Nephron (organoid): ENCODE data around the gene MAPKAP1.

ENCODE experiments used
- H3K27ac Mint-ChIP-seq, 3 experiments: 2 replicates each; pipeline ENCODE4 v1.8.0; 2020; ENCODE audit warnings: mixed read lengths in 3 of 3, mild to moderate bottlenecking in 2 of 3, moderate library complexity in 1 of 3
- H3K27me3 Mint-ChIP-seq: 2 replicates; pipeline ENCODE4 v1.8.0; 2021; ENCODE audit warnings: low read depth, mild to moderate bottlenecking, moderate library complexity, mixed read lengths
- H3K36me3 Mint-ChIP-seq: 2 replicates; pipeline ENCODE4 v1.8.0; 2020; ENCODE audit warnings: low read depth, mixed read lengths
- H3K4me1 Mint-ChIP-seq: 2 replicates; pipeline ENCODE4 v1.8.0; 2020; ENCODE audit warnings: mixed read lengths
- H3K4me3 Mint-ChIP-seq, 3 experiments: 2 replicates each; pipeline ENCODE4 v1.8.0; 2020; ENCODE audit warnings: mild to moderate bottlenecking in 3 of 3, mixed read lengths in 3 of 3, moderate library complexity in 2 of 3
- H3K9me3 Mint-ChIP-seq: 2 replicates; pipeline ENCODE4 v1.8.0; 2020; ENCODE audit warnings: mixed read lengths
- CTCF ChIP-seq, 3 experiments: fragments of 200-600 bp; sonication (generic); IDR thresholded peaks; one replicate each; pipeline ENCODE4 v1.5.0; 2021; ENCODE audit warnings: antibody characterized with exemption in 3 of 3; ENCODE audit not compliant: unreplicated experiment in 3 of 3

The MAPKAP1 gene

GRCh38 chr9:125455876-125456275, 251.1 kb downstream of the MAPKAP1 start:
- H3K27me3 Mint-ChIP-seq, result no peaks in the 10 kb centered on the region
- peaks cover 78% of the 10 kb centered on the region for H3K36me3 Mint-ChIP-seq
- H3K4me3 Mint-ChIP-seq, result no peak overlapping the region
- no peak overlapping the region for H3K27ac Mint-ChIP-seq
- no peaks in the 10 kb centered on the region for H3K4me1 Mint-ChIP-seq
- TF ChIP-seq CTCF (IDR thresholded peaks at IDR 0.05; ENCODE audit: unreplicated experiment in 3 of 3), result no peak
- peaks cover 34% of the 10 kb centered on the region for H3K9me3 Mint-ChIP-seq

DNA sequence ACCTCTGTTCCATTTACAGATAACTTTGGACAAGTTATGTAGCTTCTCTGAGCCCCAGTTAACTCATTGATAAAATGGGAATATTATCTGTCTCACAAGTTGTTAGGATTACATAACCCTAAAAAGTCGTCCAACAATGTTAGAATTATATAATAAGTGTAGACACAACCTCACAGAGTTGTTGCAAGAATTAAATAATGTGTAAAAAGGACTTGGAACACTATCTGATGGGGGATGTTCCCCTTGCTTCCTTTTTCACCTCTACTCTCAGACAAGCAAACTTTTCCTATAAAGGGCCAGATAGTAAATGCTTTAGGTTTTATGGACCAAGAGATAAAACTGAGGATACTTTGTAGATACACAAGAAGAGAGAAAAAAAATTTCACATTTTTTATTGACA, 251.9 kb downstream of the MAPKAP1 start:
- Mint-ChIP-seq H3K27me3 (no peaks in the 10 kb centered on the region), H3K4me3 (no peak overlapping the region)

DNA sequence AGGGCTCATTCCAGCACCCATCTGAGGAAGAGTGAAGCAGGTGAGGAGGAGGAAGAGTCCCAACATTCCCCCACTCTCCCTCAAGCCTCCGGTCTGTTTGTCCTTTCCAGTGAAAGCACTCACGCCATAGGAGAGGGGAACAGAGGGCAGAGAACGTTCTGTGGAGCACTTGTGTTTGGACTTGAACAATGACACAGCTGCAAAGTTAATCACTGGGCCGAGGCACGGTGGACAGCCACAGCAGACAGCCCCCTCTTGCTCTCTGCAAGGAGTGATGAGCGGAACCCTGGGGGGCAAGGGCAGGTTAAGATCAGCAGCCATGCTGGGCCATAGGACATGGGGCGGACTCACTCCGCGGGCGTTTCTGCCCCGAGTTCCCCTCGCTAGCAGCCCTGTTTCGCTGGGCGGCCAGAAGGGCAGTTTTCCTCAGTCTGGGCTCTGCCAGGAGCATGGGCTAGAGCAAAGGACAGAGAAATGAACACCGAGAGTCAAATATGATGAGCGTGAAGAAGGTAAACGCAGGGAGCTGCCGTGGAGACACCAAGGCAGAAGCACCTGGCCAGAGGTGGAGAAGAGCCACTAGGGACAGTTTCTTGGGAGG, 259.7 kb downstream of the MAPKAP1 start:
- Mint-ChIP-seq H3K4me1 (peaks cover 41% of the 10 kb centered on the region), H3K36me3 (peaks cover 28% of the 10 kb centered on the region), H3K27me3 (no peaks in the 10 kb centered on the region), H3K9me3 (no peaks in the 10 kb centered on the region), H3K27ac (peak overlapping the region; percentile 65 to 85 (median 79)), H3K4me3 (no peak overlapping the region)
- TF ChIP-seq CTCF (IDR thresholded peaks at IDR 0.05; ENCODE audit: unreplicated experiment in 3 of 3), result no peak

More for the DNA sequence above, 251.9 kb downstream of the MAPKAP1 start:
- Mint-ChIP-seq H3K9me3 (peaks cover 33% of the 10 kb centered on the region), H3K27ac (no peak overlapping the region), H3K36me3 (peaks cover 73% of the 10 kb centered on the region), H3K4me1 (no peaks in the 10 kb centered on the region)
- no peak for TF ChIP-seq CTCF (IDR thresholded peaks at IDR 0.05; ENCODE audit: unreplicated experiment in 3 of 3)

DNA sequence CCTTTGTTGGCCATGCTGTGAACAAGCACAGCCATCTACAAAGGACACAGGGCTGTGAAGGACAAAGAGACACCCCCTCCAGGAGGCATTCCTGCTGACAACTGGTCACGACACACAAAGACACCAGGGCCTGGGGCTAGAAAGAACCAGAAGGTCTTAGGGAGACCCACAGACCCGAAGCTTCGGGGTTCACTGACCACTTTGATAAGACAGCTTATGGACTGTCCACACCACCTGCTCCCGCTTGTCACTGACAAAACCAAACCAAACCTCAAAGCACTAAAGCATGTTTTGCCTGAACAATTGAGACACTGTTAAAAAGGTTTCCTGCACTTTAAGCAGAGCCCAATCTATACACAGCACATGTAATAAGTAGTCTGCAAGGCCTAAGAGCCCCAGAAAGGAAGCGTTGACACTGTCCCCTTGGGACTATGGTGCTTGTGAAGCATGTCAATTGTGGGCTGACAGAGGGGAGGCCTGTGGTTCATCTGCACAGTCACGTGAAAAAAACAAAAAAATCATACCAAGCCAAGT, 260.4 kb downstream of the MAPKAP1 start:
- H3K4me3 Mint-ChIP-seq, result no peak overlapping the region
- peaks cover 24% of the 10 kb centered on the region for H3K36me3 Mint-ChIP-seq
- H3K9me3 Mint-ChIP-seq, result no peaks in the 10 kb centered on the region
- peaks cover 1% of the 10 kb centered on the region for H3K27me3 Mint-ChIP-seq
- no peak for TF ChIP-seq CTCF (IDR thresholded peaks at IDR 0.05; ENCODE audit: unreplicated experiment in 3 of 3)
- H3K4me1 Mint-ChIP-seq, result peaks cover 41% of the 10 kb centered on the region
- peak overlapping the region; percentile 65 to 85 (median 79) for H3K27ac Mint-ChIP-seq

DNA sequence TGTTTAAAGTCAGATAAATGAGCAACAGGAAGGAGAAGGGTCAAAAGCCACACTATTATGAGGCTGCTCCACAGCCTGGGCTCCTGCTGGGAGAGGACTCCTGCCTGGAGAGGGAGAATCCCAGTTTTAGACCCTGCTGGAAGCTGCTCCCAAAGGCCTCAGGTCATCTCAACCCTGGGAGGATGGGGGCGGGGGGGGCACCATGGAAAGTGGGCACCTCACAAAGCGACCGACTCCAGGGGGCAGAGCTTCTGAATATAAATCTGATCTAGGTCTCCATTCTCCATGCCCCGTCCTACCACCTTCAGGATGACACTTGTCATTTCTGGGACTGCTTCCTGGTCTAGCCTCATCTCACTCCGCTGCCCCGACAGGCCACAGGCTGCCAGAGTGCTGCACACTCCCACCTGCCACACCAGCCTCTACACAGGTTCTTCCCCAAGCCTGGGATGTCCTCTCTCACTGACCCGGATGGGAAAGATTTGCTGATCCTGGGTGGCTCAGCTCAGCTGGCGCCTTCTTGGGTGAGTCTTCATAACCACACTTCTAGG, 262.0 kb downstream of the MAPKAP1 start:
- Mint-ChIP-seq H3K4me1 (peaks cover 57% of the 10 kb centered on the region), H3K27me3 (peaks cover 3% of the 10 kb centered on the region), H3K9me3 (no peaks in the 10 kb centered on the region), H3K27ac (peak overlapping the region in 1 of 3 experiments; percentile 8), H3K36me3 (peaks cover 21% of the 10 kb centered on the region), H3K4me3 (no peak overlapping the region)
- no peak for TF ChIP-seq CTCF (IDR thresholded peaks at IDR 0.05; ENCODE audit: unreplicated experiment in 3 of 3)

DNA sequence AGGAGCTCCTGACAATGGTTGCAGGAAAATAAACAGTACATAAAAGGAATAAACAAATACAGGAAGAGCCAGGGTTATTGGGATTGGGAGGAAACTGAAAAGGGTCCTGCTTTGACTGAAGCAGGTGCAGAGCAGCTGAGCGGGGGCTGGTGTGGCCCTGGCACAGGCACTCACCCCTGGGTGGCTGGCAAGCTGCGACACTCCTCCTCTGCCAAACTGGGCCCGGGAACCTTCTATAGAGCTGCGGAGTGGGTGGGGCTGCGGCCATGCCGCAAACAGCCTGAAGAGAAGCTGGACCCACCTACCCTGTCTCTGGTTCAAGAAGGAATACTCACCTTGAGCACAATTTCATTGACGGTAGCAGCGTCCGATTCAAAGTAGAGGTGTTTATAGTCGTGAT, 262.8 kb downstream of the MAPKAP1 start:
- H3K36me3 Mint-ChIP-seq, result peaks cover 17% of the 10 kb centered on the region
- H3K9me3 Mint-ChIP-seq, result no peaks in the 10 kb centered on the region
- no peak overlapping the region for H3K4me3 Mint-ChIP-seq
- peak overlapping the region in 1 of 3 experiments; percentile 45 for H3K27ac Mint-ChIP-seq
- TF ChIP-seq CTCF (IDR thresholded peaks at IDR 0.05; ENCODE audit: unreplicated experiment in 3 of 3), result no peak
- H3K27me3 Mint-ChIP-seq, result peaks cover 3% of the 10 kb centered on the region
- peaks cover 59% of the 10 kb centered on the region for H3K4me1 Mint-ChIP-seq
